Mucosa of stomach (tissue), 1 donor: ENCODE results near the gene ADGB.
"Not testable (repeated sequence)": the region's sequence is repeated elsewhere in the genome, so short reads cannot be mapped to it uniquely, and the experiment has no call there.

ENCODE experiments used
- H3K27me3 ChIP-seq: one replicate; pipeline ENCODE4 v1.7.0; 2013; ENCODE audit warnings: mild to moderate bottlenecking, low read length; ENCODE audit not compliant: control insufficient read depth, insufficient read depth
- H3K36me3 ChIP-seq: one replicate; pipeline ENCODE4 v1.7.0; 2013; ENCODE audit warnings: low read length; ENCODE audit not compliant: control insufficient read depth, insufficient read depth
- H3K4me1 ChIP-seq: one replicate; pipeline ENCODE4 v1.7.0; 2013; ENCODE audit warnings: mild to moderate bottlenecking, low read length; ENCODE audit not compliant: control insufficient read depth, insufficient read depth
- H3K4me3 ChIP-seq: one replicate; pipeline ENCODE4 v1.7.0; 2013; ENCODE audit warnings: low read length
- H3K9ac ChIP-seq: one replicate; pipeline ENCODE4 v1.7.0; 2013; ENCODE audit warnings: mild to moderate bottlenecking, low read length, moderate library complexity
- H3K9me3 ChIP-seq: one replicate; pipeline ENCODE4 v1.7.0; 2013; ENCODE audit warnings: mild to moderate bottlenecking, low read length, moderate library complexity; ENCODE audit not compliant: control insufficient read depth
- donor health status: Pancreatic carcinoma.

The ADGB gene

GRCh38 chr6:146598772-146599405 is at the start of gene ADGB:
ADGB (plus strand) TSS chr6:146598972; CDS start chr6:146599041, 69 bp downstream.
- H3K9me3 ChIP-seq, result no peaks in the 10 kb centered on the region
- peaks cover 5% of the 10 kb centered on the region for H3K4me1 ChIP-seq
- H3K36me3 ChIP-seq, result no peaks in the 10 kb centered on the region
- no peak within 1 kb of the TSS for H3K4me3 ChIP-seq
- H3K27me3 ChIP-seq, result no peaks in the 10 kb centered on the region
- H3K9ac ChIP-seq, result peak within 1 kb of the TSS; percentile 37

- Histone ChIP-seq H3K9me3 (no peaks in the 10 kb centered on the region), H3K4me1 (peaks cover 9% of the 10 kb centered on the region), H3K4me3 (no peak overlapping the region), H3K27me3 (no peaks in the 10 kb centered on the region), H3K36me3 (peaks cover 5% of the 10 kb centered on the region), H3K9ac (no peak overlapping the region)
Measured at GRCh38 chr6:146550911-146551310, 47.9 kb upstream of the ADGB start.

- Histone ChIP-seq H3K4me3 (no peak overlapping the region), H3K4me1 (peaks cover 9% of the 10 kb centered on the region), H3K27me3 (no peaks in the 10 kb centered on the region), H3K9ac (no peak overlapping the region), H3K36me3 (peaks cover 5% of the 10 kb centered on the region), H3K9me3 (no peaks in the 10 kb centered on the region)
Measured at GRCh38 chr6:146551545-146551944, 47.2 kb upstream of the ADGB start.

- Histone ChIP-seq H3K36me3 (peaks cover 5% of the 10 kb centered on the region), H3K9ac (no peak overlapping the region), H3K27me3 (no peaks in the 10 kb centered on the region), H3K4me3 (no peak overlapping the region), H3K4me1 (peaks cover 9% of the 10 kb centered on the region), H3K9me3 (no peaks in the 10 kb centered on the region)
Measured at GRCh38 chr6:146553377-146554135, 45.2 kb upstream of the ADGB start.

GRCh38 chr6:146560607-146561006 is 38.2 kb upstream of the ADGB start:
- no peaks in the 10 kb centered on the region for H3K27me3 ChIP-seq
- H3K4me1 ChIP-seq, result no peaks in the 10 kb centered on the region
- H3K4me3 ChIP-seq, result no peak overlapping the region
- H3K9me3 ChIP-seq, result no peaks in the 10 kb centered on the region
- no peaks in the 10 kb centered on the region for H3K36me3 ChIP-seq
- H3K9ac ChIP-seq, result no peak overlapping the region

GRCh38 chr6:146566661-146567060 is 32.1 kb upstream of the ADGB start:
- H3K9me3 ChIP-seq, H3K4me1 ChIP-seq, H3K27me3 ChIP-seq, H3K36me3 ChIP-seq, H3K9ac ChIP-seq, H3K4me3 ChIP-seq: not testable (repeated sequence)

- not testable (repeated sequence) for H3K36me3 ChIP-seq, H3K9ac ChIP-seq, H3K4me1 ChIP-seq, H3K27me3 ChIP-seq, H3K4me3 ChIP-seq, H3K9me3 ChIP-seq
Measured at GRCh38 chr6:146568619-146569018, 30.2 kb upstream of the ADGB start.

GRCh38 chr6:146574211-146574610 is 24.6 kb upstream of the ADGB start:
- H3K4me3 ChIP-seq, result no peak overlapping the region
- H3K36me3 ChIP-seq, result no peaks in the 10 kb centered on the region
- H3K27me3 ChIP-seq, result no peaks in the 10 kb centered on the region
- H3K4me1 ChIP-seq, result no peaks in the 10 kb centered on the region
- H3K9me3 ChIP-seq, result no peaks in the 10 kb centered on the region
- no peak overlapping the region for H3K9ac ChIP-seq

- H3K36me3 ChIP-seq, result no peaks in the 10 kb centered on the region
- H3K9ac ChIP-seq, result no peak overlapping the region
- no peaks in the 10 kb centered on the region for H3K4me1 ChIP-seq
- H3K4me3 ChIP-seq, result no peak overlapping the region
- H3K27me3 ChIP-seq, result no peaks in the 10 kb centered on the region
- no peaks in the 10 kb centered on the region for H3K9me3 ChIP-seq
Measured at GRCh38 chr6:146578054-146578453, 20.7 kb upstream of the ADGB start.

GRCh38 chr6:146581968-146582367 is 16.8 kb upstream of the ADGB start:
- Histone ChIP-seq H3K4me3 (no peak overlapping the region), H3K9ac (no peak overlapping the region), H3K36me3 (no peaks in the 10 kb centered on the region), H3K9me3 (no peaks in the 10 kb centered on the region), H3K27me3 (no peaks in the 10 kb centered on the region), H3K4me1 (no peaks in the 10 kb centered on the region)

GRCh38 chr6:146582857-146583256 is 15.9 kb upstream of the ADGB start:
- H3K9ac ChIP-seq, result no peak overlapping the region
- H3K4me3 ChIP-seq, result no peak overlapping the region

GRCh38 chr6:146583966-146584365 is 14.8 kb upstream of the ADGB start:
- Histone ChIP-seq H3K9ac (no peak overlapping the region), H3K36me3 (no peaks in the 10 kb centered on the region), H3K4me3 (no peak overlapping the region), H3K4me1 (no peaks in the 10 kb centered on the region), H3K27me3 (no peaks in the 10 kb centered on the region), H3K9me3 (no peaks in the 10 kb centered on the region)

More at GRCh38 chr6:146582857-146583256, 15.9 kb upstream of the ADGB start:
- Histone ChIP-seq H3K4me1 (no peaks in the 10 kb centered on the region), H3K27me3 (no peaks in the 10 kb centered on the region), H3K36me3 (no peaks in the 10 kb centered on the region), H3K9me3 (no peaks in the 10 kb centered on the region)
